Adrenal gland (tissue), 12 donors: ENCODE data around the gene OAS1. TPM values are rescaled to one million over a fixed set of nuclear protein-coding genes. Genes with fewer than 3 reads are reported as not detected.
"Not testable (repeated sequence)": the region's sequence is repeated elsewhere in the genome, so short reads cannot be mapped to it uniquely, and the experiment has no call there.

Experiments used
- DNase-seq, 7 donors: peaks; one replicate each; pipeline ENCODE4 v3.0.0-alpha.2; 2019 to 2020
- H3K27ac ChIP-seq, 5 donors: fragments of 200-600 bp; sonication (generic) in 4 of 5; 1 replicate in 3 of 5; 2 replicates in 2 of 5; pipeline versions ENCODE4 v1.5.1 to v1.8.0; 2016 to 2020; ENCODE audit warnings: mild to moderate bottlenecking in 1 of 5
- H3K27me3 ChIP-seq: fragments of 200-600 bp; 2 replicates; pipeline ENCODE4 v1.8.0; 2021
- H3K36me3 ChIP-seq, 2 donors: fragments of 200-600 bp; replicated peaks in 1 of 2; 1 replicate in 1 of 2; 2 replicates in 1 of 2; pipeline versions ENCODE4 v1.5.1 to v1.8.0; 2018 to 2022
- H3K4me1 ChIP-seq, 2 donors: fragments of 200-600 bp; replicated peaks in 1 of 2; 1 replicate in 1 of 2; 2 replicates in 1 of 2; pipeline versions ENCODE4 v1.5.1 to v1.8.0; 2018 to 2021
- H3K4me3 ChIP-seq, 4 donors: fragments of 200-600 bp; sonication (generic) in 3 of 4; one replicate each; pipeline ENCODE4 v1.5.1; 2016 to 2018
- H3K9me3 ChIP-seq, 3 donors: fragments of 200-600 bp; sonication (generic) in 1 of 3; replicated peaks in 1 of 3; 1 replicate in 2 of 3; 2 replicates in 1 of 3; pipeline versions ENCODE4 v1.5.1 to v1.8.0; 2016 to 2021
- POLR2A ChIP-seq, 2 donors: fragments of 450-650 bp; IDR thresholded peaks; one replicate each; pipeline ENCODE4 v1.6.1; 2017; ENCODE audit warnings: antibody characterized with exemption in 2 of 2, mild to moderate bottlenecking in 2 of 2, moderate library complexity in 1 of 2
- WGBS, 4 donors: extraction: QIAGEN DNeasy Blood & Tissue Kit in 2 of 4; methylation state at CpG; one replicate each; pipeline versions ENCODE4 v1.1.5 to v1.1.7; 2013 to 2017; 5-methylcytosine and 5-hydroxymethylcytosine counted together
- intact Hi-C, 2 donors: fragments of 100-400 bp; cut with DNase I; formaldehyde crosslinking; loops; one replicate each; pipeline versions ENCODE4 v1.14.1 to v1.15.0; 2022 to 2023
- polyA plus RNA-seq, 3 donors: library from polyadenylated mRNA; stranded (reverse); fragments of 200-250 nt in 2 of 3; fragments of 350-450 nt in 1 of 3; fragmentation: Illumina TruSeq in 1 of 3; extraction: RNeasy Lipid Tissue Mini Kit (QIAGEN cat#74804) in 1 of 3; gene quantifications; one replicate each; pipeline ENCODE4 v1.2.3, GENCODE V29; 2013 to 2014
- total RNA-seq, 9 donors: library from RNA; depleted of rRNA in 4 of 9; stranded (reverse); fragments of >200 nt in 4 of 9; fragments of 120-200 nt in 1 of 9; fragmentation: NEBNext Ultra II Directional in 1 of 9; extraction: Animal tissue kit (Norgen Biotek cat#: 25700) in 1 of 9; gene quantifications; one replicate each; pipeline versions ENCODE4 v1.1.0 to v1.2.4, GENCODE V29; 2013 to 2023
- TF ChIP-seq, protein P1 (sequence below), 6 experiments: fragments of 450-650 bp in 4 of 6; fragments of 200-600 bp in 2 of 6; sonication (generic) in 1 of 6; IDR thresholded peaks; 1 replicate in 5 of 6; 2 replicates in 1 of 6; pipeline versions ENCODE4 v1.5.1 to v1.8.0; 2016 to 2021; ENCODE audit warnings: antibody characterized with exemption in 6 of 6, mild to moderate bottlenecking in 2 of 6, moderate library complexity in 1 of 6
- donor health status: healthy with polysubstance abuse.
- donor health status: Bipolar disorder and iron deficiency.
- donor health status: DM: yes; HTN: yes; CAD: no.
- donor health status: DM: no; HTN: no; CAD: no.
- donor health status: DM: no; HTN: no; CAD: no.
- donor health status: DM: yes; HTN: yes; CAD: no.

Gene OAS1
- total and polyA plus RNA-seq, 12 donors = 9.1 to 32.0 (median 18.3) TPM

DNA sequence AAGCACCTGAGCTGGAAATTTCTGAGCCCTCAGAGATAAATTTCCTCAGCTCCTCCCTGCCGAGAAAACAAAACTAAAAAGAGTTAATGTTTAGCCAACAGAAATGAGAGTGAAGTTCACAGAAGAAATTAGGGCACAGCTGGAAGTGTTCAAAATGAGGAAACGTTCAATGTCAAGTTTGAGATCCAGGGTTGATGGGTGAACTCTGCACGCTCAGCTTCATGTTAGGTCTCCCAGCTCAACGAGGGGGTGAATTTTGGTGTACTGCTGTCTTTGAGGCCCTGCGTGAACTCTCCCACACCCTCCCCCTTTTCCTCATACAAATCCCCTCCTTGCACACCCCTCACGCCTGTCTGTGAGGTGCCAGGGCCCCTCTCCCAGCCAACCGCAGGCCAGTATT is 18.2 kb downstream of the OAS1 start:
- TF ChIP-seq, protein P1, sequence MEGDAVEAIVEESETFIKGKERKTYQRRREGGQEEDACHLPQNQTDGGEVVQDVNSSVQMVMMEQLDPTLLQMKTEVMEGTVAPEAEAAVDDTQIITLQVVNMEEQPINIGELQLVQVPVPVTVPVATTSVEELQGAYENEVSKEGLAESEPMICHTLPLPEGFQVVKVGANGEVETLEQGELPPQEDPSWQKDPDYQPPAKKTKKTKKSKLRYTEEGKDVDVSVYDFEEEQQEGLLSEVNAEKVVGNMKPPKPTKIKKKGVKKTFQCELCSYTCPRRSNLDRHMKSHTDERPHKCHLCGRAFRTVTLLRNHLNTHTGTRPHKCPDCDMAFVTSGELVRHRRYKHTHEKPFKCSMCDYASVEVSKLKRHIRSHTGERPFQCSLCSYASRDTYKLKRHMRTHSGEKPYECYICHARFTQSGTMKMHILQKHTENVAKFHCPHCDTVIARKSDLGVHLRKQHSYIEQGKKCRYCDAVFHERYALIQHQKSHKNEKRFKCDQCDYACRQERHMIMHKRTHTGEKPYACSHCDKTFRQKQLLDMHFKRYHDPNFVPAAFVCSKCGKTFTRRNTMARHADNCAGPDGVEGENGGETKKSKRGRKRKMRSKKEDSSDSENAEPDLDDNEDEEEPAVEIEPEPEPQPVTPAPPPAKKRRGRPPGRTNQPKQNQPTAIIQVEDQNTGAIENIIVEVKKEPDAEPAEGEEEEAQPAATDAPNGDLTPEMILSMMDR (IDR thresholded peaks at IDR 0.05) = no peak
- no peak for TF ChIP-seq POLR2A (IDR thresholded peaks at IDR 0.05)
- no peaks in the 10 kb centered on the region for H3K4me1 ChIP-seq
- intact Hi-C loops = no loop called here
- no peaks in the 10 kb centered on the region for H3K27me3 ChIP-seq
- peak overlapping the region in 1 of 5 donors; percentile 36 for H3K27ac ChIP-seq
- H3K9me3 ChIP-seq = no peaks in the 10 kb centered on the region
- no peak overlapping the region for H3K4me3 ChIP-seq
- peak in 1 of 7 donors; percentile 24 for DNase-seq
- H3K36me3 ChIP-seq = no peaks in the 10 kb centered on the region
- 41 to 71% (median 51%) methylated on average over 6 to 7 of the region's 7 CpGs for WGBS, 4 donors

DNA sequence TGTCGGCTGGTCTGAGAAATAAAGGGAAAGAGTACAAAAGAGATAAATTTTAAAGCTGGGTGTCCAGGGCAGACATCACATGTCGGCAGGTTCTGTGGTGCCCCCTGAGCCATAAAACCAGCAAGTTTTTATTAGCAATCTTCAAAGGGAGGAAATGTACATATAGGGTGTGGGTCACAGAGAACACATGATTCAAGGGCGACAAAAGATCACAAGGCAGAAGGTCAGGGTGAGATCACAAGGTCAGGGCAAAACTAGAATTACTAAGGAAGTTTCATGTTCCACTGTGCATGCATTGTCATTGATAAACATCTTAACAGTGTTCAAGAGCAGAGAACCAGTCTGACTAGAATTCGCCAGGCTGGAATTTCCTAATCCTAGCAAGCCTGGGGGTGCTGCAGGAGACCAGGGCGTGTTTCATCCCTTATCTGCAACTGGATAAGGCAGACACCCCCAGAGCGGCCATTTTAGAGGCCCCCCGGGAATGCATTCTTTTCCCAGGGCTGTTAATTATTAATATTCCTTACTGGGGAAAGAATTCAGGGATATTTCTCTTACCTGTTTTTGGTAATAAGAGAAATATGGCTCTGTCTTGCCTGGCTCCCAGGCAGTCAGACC is 19.8 kb downstream of the OAS1 start:
- 61 to 62% (median 62%) methylated on average over 7 of the region's 7 CpGs for WGBS, 4 donors
- H3K4me3 ChIP-seq, H3K36me3 ChIP-seq, intact Hi-C loops, H3K27me3 ChIP-seq, H3K9me3 ChIP-seq, H3K27ac ChIP-seq, H3K4me1 ChIP-seq: not testable (repeated sequence)
- peak in 1 of 7 donors; percentile 15 for DNase-seq

DNA sequence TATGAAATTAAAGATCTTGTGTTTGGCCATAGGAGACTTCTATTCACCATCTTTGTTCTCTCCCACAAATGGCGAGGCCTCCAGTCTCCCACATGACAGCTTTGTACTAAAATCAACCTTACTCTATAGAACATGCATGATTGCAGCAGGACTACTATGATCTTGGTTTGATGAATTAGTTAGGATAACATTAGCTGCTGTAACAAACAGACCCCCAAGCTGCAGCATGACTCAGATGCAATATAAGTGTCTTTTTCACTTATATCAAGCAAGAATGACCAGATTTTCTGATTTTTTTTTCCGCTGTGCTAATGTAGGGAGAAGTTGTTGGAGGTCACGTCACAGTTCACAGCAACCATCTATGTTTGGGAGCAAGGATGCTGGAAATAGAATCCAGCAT is 20.7 kb downstream of the OAS1 start:
- Histone ChIP-seq H3K36me3 (no peaks in the 10 kb centered on the region), H3K27ac (no peak overlapping the region), H3K4me1 (no peaks in the 10 kb centered on the region), H3K27me3 (no peaks in the 10 kb centered on the region), H3K4me3 (no peak overlapping the region), H3K9me3 (no peaks in the 10 kb centered on the region)
- WGBS, 4 donors = 61 to 78% (median 74%) methylated on average over 3 of the region's 3 CpGs
- intact Hi-C loops = no loop called here
- peak in 1 of 7 donors; percentile 5 for DNase-seq
- no peak for TF ChIP-seq POLR2A (IDR thresholded peaks at IDR 0.05)
- TF ChIP-seq, protein P1 (IDR thresholded peaks at IDR 0.05) = no peak

DNA sequence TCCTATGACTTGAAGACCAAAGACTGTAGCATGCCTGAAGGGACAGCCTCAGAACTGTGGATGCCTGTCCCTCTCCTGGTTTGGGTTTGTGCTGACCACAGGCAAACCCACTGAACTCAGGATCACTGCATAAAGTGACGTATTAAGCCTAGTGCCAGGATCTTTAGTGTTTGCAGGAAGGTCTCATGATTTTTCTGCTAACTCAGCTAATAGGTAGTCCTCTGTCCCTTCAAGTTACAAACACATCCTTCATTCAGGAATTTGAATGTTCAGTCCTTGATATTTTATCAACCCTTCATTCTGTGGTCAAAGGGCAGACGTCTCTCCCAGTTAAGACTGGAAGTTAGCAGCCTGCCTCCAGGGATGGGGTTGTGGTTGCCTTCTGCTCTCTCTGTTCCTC is 21.2 kb downstream of the OAS1 start:
- H3K9me3 ChIP-seq = no peaks in the 10 kb centered on the region
- intact Hi-C loops = no loop called here
- H3K4me3 ChIP-seq = no peak overlapping the region
- H3K4me1 ChIP-seq = no peaks in the 10 kb centered on the region
- DNase-seq = peak in 1 of 7 donors; percentile 15
- no peaks in the 10 kb centered on the region for H3K36me3 ChIP-seq
- TF ChIP-seq, protein P1 (IDR thresholded peaks at IDR 0.05) = no peak
- no peak for TF ChIP-seq POLR2A (IDR thresholded peaks at IDR 0.05)
- no peak overlapping the region for H3K27ac ChIP-seq
- WGBS, 4 donors = 46 to 91% (median 67%) methylated on average over 2 of the region's 2 CpGs
- no peaks in the 10 kb centered on the region for H3K27me3 ChIP-seq

DNA sequence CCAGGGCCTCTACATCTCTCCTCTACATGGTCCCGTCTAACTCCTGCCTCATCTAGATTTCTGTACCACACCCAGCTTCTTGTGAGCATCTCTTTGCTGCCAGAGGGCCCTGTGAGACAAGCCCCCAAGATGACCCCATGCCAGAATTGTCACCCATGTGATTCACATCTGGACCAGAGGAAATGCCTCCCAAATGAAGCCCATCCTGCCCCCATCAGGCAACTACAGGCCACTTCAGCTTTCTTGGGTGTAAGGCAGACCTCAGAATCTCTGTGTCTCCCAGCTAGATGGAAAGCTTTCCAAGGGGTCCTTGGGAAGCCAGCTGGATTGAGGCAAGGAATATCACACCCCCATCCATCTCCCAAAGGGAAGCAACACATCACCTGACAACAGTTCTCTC is 22.2 kb downstream of the OAS1 start:
- no peaks in the 10 kb centered on the region for H3K9me3 ChIP-seq
- intact Hi-C loops = no loop called here
- no peak overlapping the region for H3K27ac ChIP-seq
- TF ChIP-seq, protein P1 (IDR thresholded peaks at IDR 0.05) = no peak
- no peak for TF ChIP-seq POLR2A (IDR thresholded peaks at IDR 0.05)
- no peaks in the 10 kb centered on the region for H3K36me3 ChIP-seq
- peak in 1 of 7 donors; percentile 30 for DNase-seq
- WGBS, 4 donors = 78 to 100% (median 86%) methylated on average over 1 of the region's 1 CpG
- no peak overlapping the region for H3K4me3 ChIP-seq
- no peaks in the 10 kb centered on the region for H3K27me3 ChIP-seq
- no peaks in the 10 kb centered on the region for H3K4me1 ChIP-seq
